HG03060 (cell line): Measurements from ENCODE around the gene CLHC1.
A peak's percentile ranks its signal among the peaks of the same experiment; 100 is the strongest.
"Not testable (repeated sequence)": the region's sequence is repeated elsewhere in the genome, so short reads cannot be mapped to it uniquely, and the experiment has no call there.

Source experiments
- ATAC-seq: cut with Tn5 transposase; IDR thresholded peaks from one replicate; pipeline ENCODE4 v1.9.1; 2021; ENCODE audit warnings: low read depth, moderate number of reproducible peaks; ENCODE audit not compliant: unreplicated experiment

The CLHC1 gene

GRCh38 chr2:55138014-55138881, 93.8 kb downstream of the CLHC1 start:
- ATAC-seq, result no peak

DNA sequence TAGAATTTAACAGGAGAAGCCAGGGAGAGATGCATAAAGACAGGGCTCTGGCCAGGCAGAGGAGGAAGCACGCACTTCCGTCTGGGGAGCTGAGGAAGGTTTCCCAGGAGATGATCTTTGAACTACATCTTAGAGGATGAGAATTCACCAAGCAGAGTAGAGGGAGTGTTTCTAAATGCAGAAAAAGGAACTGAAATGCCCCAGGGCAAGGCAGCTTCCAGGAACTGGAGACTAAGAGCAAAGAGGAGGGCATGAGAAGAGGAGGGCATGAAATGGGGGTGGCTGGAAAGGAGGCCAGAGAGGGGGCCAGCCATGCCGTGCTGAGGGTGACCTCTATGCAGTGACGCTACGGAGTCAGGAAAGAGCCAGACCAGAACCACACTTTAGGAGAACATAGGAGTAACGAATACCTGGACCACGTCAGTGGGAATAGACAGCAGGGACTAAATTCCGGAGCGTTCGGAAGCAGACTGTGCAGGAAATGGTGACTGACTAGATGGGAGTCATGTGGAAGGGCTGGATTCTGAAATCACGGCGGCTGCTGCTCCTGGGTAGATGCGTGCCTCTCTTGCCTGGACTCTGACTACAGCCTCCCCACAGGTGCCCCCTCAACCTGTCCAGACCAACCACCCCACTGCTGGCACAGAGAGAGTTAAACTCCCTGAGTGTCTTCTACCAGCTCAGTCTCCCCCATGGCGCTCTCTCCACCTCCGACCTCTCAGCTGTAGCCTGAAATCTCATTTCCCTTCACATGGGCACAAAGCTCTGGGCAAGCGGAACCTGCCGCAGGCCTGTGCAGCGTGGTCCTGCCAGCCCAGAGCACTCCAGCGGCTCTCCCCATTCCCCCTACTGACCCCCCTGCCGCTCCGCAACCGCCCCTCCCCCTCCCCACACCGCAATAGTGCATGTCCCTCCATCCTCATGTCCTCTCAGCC, 94.8 kb downstream of the CLHC1 start:
- no peak for ATAC-seq

DNA sequence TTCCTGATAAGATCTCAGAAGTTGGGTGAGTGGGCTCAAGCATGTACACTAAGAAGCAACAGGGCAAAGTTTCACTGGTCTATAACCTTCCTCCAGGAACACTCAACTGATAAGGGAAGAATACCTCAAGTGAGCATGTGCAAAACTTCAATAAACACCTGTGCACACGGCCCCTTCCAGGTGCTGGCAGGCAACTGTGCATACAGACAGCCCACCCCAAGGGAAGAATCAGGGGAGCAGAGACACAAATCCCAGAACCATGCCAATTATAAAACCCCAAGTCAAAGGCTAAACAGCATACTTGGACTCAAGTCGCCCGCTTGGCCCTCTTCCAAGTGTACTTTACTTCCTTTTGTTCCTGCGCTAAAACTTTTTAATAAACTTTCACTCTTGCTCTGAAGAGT, 96.0 kb downstream of the CLHC1 start:
- ATAC-seq, result no peak

DNA sequence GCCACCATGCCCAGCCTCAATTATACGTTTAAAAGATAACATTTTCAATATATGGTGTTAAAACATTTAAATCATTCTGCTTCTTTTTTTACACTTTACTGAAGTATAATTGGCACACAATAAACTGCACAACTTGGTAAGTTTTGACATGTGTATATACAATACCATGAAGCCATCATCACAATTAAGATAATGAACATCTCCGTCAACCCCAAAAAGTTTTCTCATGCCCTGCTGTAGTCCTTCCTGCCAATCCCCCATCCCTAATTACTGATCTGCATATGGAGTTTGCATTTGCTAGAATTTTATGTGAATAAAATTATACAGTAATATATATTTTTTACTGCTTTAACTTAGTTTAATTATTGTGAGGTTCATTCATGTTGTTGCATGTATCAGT, 96.6 kb downstream of the CLHC1 start:
- ATAC-seq, result no peak

GRCh38 chr2:55134316-55134706, 97.8 kb downstream of the CLHC1 start:
- no peak for ATAC-seq

DNA sequence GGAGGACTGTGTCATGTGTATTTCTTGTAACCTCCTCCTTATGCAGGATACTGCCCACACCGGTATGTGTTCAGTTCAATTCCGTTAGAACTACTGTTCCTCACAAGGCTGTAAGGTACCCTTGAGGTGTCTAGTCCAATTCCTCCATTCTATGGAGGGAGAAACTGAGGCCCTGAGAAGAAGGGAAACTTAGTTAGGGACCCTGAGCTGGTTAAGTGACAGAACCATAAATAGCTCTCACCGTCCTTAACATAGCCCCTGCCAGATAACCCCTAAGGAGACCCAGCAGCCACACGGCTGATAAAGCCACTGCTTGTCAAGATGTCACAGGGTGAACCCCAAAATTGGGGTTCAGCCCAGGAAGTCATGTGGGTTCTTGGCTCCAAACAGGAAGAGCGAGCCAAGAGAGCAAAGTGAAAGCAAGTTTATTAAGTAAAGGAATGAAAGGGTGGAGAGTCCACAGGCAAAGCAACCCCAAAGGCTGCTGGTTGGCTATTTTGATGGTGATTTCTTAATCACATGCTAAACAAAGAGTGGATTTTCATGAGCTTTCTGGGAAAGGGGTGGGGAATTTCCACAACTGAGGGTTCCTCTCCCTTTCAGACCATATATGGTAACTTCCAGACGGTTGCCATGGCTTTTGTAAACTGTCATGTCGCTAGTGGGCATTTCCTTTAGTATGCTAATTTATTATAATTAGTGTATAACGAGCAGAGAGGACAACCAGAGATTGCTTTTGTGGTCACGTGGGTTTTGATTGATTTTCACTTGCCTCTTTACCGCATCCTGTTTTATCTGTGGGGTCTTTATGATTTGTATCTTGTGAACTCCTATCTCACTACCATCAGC, 98.4 kb downstream of the CLHC1 start:
- ATAC-seq, result peak; percentile 68

- ATAC-seq, result no peak
Measured at GRCh38 chr2:55130849-55131248, 101.2 kb downstream of the CLHC1 start.

DNA sequence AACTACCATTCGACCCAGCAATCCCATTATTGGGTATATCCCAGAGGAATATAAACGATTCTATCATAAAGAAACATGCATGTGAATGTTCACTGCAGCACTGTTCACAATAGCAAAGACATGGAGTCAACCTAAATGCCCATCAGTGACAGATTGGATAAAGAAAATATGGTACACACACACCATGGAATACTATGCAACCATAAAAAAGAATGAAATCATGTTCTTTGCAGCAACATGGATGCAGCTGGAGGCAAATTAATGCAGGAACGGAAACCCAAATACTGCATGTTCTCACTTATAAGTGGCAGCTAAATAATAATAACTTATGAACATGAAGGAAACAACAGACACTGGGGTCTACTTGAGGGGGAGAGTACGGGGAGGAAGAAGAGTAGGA, 105.5 kb downstream of the CLHC1 start:
- not testable (repeated sequence) for ATAC-seq
